Body of pancreas (tissue), 4 donors: ENCODE results near the gene ADCY5. TPM values are rescaled to one million over a fixed set of nuclear protein-coding genes. Genes with fewer than 3 reads are reported as not detected.

ENCODE experiments used
- ATAC-seq: fragments of 150-250 bp; one replicate; pipeline ENCODE4 v1.9.1; 2016
- DNase-seq, 4 donors: peaks; one replicate each; pipeline ENCODE4 v3.0.0-alpha.2; 2019
- H3K27ac ChIP-seq, 4 donors: fragments of 200-600 bp; sonication (generic); 1 replicate in 3 of 4; 2 replicates in 1 of 4; pipeline versions ENCODE4 v1.5.1 to v1.6.1; 2016 to 2019; ENCODE audit warnings: mild to moderate bottlenecking in 1 of 4, mixed read lengths in 1 of 4, moderate library complexity in 1 of 4
- H3K27me3 ChIP-seq, 2 donors: fragments of 200-600 bp; sonication (generic); one replicate each; pipeline ENCODE4 v1.6.0; 2016; ENCODE audit warnings: mild to moderate bottlenecking in 1 of 2
- H3K36me3 ChIP-seq, 2 donors: fragments of 200-600 bp; sonication (generic); replicated peaks in 1 of 2; 2 replicates each; pipeline ENCODE4 v1.5.1; 2016; ENCODE audit warnings: low read depth in 2 of 2; ENCODE audit not compliant: insufficient read depth in 1 of 2
- H3K4me1 ChIP-seq: fragments of 200-600 bp; sonication (generic); one replicate; pipeline ENCODE4 v1.6.0; 2016
- H3K4me3 ChIP-seq, 2 donors: fragments of 200-600 bp; sonication (generic); 1 replicate in 1 of 2; 2 replicates in 1 of 2; pipeline ENCODE4 v1.5.1; 2016 to 2019
- H3K9me3 ChIP-seq, 3 donors: fragments of 200-600 bp; sonication (generic); 1 replicate in 2 of 3; 2 replicates in 1 of 3; pipeline ENCODE4 v1.5.1; 2016
- POLR2A ChIP-seq, 3 donors: fragments of 450-650 bp; IDR thresholded peaks; one replicate each; pipeline ENCODE4 v1.6.1; 2016; ENCODE audit warnings: antibody characterized with exemption in 3 of 3, mild to moderate bottlenecking in 2 of 3
- WGBS, 2 donors: methylation state at CpG; one replicate each; pipeline ENCODE4 v1.1.5; 2017; 5-methylcytosine and 5-hydroxymethylcytosine counted together
- intact Hi-C: fragments of 100-400 bp; cut with DNase I; formaldehyde crosslinking; loops from one replicate; pipeline ENCODE4 v1.15.1; 2023
- total RNA-seq, 2 donors: library from RNA; depleted of rRNA; stranded (reverse); fragments of >200 nt; gene quantifications; one replicate each; pipeline ENCODE4 v1.1.0, GENCODE V29; 2016
- TF ChIP-seq, protein P1 (sequence below), 7 experiments: fragments of 450-650 bp in 4 of 7; fragments of 200-600 bp in 3 of 7; sonication (generic) in 3 of 7; IDR thresholded peaks; one replicate each; pipeline ENCODE4 v1.5.1; 2016 to 2019; ENCODE audit warnings: antibody characterized with exemption in 7 of 7

ADCY5 gene
- total RNA-seq, 2 donors from 2014 or later: 10.6 to 18.8 TPM

DNA sequence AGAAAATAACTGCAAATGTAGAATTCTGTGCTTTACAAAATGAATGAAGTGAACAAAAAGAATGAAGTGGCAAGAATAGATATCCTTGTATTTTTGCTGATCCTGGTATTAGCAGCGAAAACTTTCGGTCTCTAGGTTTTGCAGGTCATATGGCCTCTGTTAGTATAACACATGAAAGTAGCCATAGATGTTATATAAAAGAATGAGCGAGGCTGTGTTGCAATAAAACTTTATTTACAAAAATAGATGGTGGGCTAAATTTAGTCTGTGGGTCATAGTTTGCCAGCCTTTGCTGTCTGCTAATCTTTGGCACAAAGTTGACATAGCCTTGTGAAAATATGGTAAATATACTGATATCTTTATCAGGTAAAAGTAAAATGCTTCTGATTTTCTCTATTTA, 212.0 kb downstream of the ADCY5 start:
- WGBS, 2 donors: 92 to 94% methylated on average over 3 of the region's 3 CpGs
- H3K27ac ChIP-seq: no peak overlapping the region
- no peaks in the 10 kb centered on the region for H3K36me3 ChIP-seq
- intact Hi-C loops: no loop called here
- DNase-seq (no peak), ATAC-seq (no peak)
- no peak overlapping the region for H3K4me3 ChIP-seq
- no peaks in the 10 kb centered on the region for H3K9me3 ChIP-seq
- no peaks in the 10 kb centered on the region for H3K27me3 ChIP-seq
- no peak for TF ChIP-seq POLR2A (IDR thresholded peaks at IDR 0.05)
- TF ChIP-seq, protein P1, sequence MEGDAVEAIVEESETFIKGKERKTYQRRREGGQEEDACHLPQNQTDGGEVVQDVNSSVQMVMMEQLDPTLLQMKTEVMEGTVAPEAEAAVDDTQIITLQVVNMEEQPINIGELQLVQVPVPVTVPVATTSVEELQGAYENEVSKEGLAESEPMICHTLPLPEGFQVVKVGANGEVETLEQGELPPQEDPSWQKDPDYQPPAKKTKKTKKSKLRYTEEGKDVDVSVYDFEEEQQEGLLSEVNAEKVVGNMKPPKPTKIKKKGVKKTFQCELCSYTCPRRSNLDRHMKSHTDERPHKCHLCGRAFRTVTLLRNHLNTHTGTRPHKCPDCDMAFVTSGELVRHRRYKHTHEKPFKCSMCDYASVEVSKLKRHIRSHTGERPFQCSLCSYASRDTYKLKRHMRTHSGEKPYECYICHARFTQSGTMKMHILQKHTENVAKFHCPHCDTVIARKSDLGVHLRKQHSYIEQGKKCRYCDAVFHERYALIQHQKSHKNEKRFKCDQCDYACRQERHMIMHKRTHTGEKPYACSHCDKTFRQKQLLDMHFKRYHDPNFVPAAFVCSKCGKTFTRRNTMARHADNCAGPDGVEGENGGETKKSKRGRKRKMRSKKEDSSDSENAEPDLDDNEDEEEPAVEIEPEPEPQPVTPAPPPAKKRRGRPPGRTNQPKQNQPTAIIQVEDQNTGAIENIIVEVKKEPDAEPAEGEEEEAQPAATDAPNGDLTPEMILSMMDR (IDR thresholded peaks at IDR 0.05): no peak
- H3K4me1 ChIP-seq: no peaks in the 10 kb centered on the region

Other genes with a start within 250 kb of the ADCY5 start
- 10 to 100 TPM; 16.5 to 18.4 TPM for gene SEC22A, start 247.1 kb downstream of the ADCY5 start, total RNA-seq
- 10 to 100 TPM; 13.2 to 16.3 TPM for gene HACD2, start 136.0 kb upstream of the ADCY5 start, total RNA-seq